H1 (cell line): Measurements from ENCODE around the gene ANKRD31. TPM values are rescaled to one million over a fixed set of nuclear protein-coding genes. Genes with fewer than 3 reads are reported as not detected.

ENCODE experiments used
- ASH2L ChIP-seq: fragments of 200-600, 300-600 bp; sonication (generic); IDR thresholded peaks from one replicate; pipeline ENCODE4 v1.7.1; 2017; ENCODE audit warnings: low read length
- CHD7 ChIP-seq: fragments of 300-600 bp; sonication (generic); IDR thresholded peaks from 2 replicates; pipeline ENCODE4 v1.7.1; 2012; ENCODE audit warnings: low read length, moderate library complexity, mild to moderate bottlenecking, inconsistent platforms; ENCODE audit not compliant: insufficient replicate concordance
- CREB1 ChIP-seq: IDR thresholded peaks from 2 replicates; pipeline ENCODE4 v1.6.1; 2012; ENCODE audit warnings: inconsistent platforms
- CTBP2 ChIP-seq: IDR thresholded peaks from 2 replicates; pipeline ENCODE4 v1.7.0; 2011; ENCODE audit warnings: borderline replicate concordance, mild to moderate bottlenecking, moderate library complexity, mixed read lengths, low read length; ENCODE audit not compliant: insufficient read depth, insufficient read length
- FOSL1 ChIP-seq: IDR thresholded peaks from 2 replicates; pipeline ENCODE4 v1.6.1; 2011; ENCODE audit warnings: mild to moderate bottlenecking, low read depth, low read length, moderate library complexity; ENCODE audit not compliant: insufficient read depth
- GTF2F1 ChIP-seq: IDR thresholded peaks from 2 replicates; pipeline ENCODE4 v1.6.1; 2012; ENCODE audit warnings: low read depth, low read length, improper control_type of control experiment, borderline replicate concordance
- NRF1 ChIP-seq: IDR thresholded peaks from 2 replicates; pipeline ENCODE4 v1.6.1; 2011; ENCODE audit warnings: mild to moderate bottlenecking, low read depth, low read length, improper control_type of control experiment
- RBBP5 ChIP-seq: IDR thresholded peaks from 2 replicates; pipeline ENCODE4 v1.7.1; 2012; ENCODE audit warnings: low read depth, mild to moderate bottlenecking, inconsistent platforms, low read length, moderate library complexity, borderline replicate concordance
- RXRA ChIP-seq: IDR thresholded peaks from 2 replicates; pipeline ENCODE4 v1.6.1; 2011; ENCODE audit warnings: low read depth, mild to moderate bottlenecking, low read length, moderate library complexity; ENCODE audit not compliant: insufficient read depth
- SP2 ChIP-seq: IDR thresholded peaks from 2 replicates; pipeline ENCODE4 v1.6.1; 2012; ENCODE audit warnings: mild to moderate bottlenecking, low read length, inconsistent platforms
- SP4 ChIP-seq: IDR thresholded peaks from 2 replicates; pipeline ENCODE4 v1.6.1; 2012; ENCODE audit warnings: low read length, inconsistent platforms
- TAF7 ChIP-seq: optimal IDR thresholded peaks from 2 replicates; pipeline ENCODE3; 2011; ENCODE audit warnings: low read depth, mild to moderate bottlenecking, inconsistent platforms, low read length, moderate library complexity, borderline replicate concordance
- polyA plus RNA-seq, 7 experiments: library from polyadenylated mRNA; depleted of rRNA in 3 of 7; stranded (reverse) in 5 of 7; unstranded in 2 of 7; fragments of >200 nt in 5 of 7; fragments of 200-250 nt in 2 of 7; gene quantifications; 1 replicate in 5 of 7; 2 replicates in 1 of 7; 4 replicates in 1 of 7; pipeline versions ENCODE4 v1.2.1 to v1.2.3, GENCODE V29; 2011 to 2013; ENCODE audit warnings: missing spikeins in 2 of 7, mixed read lengths in 2 of 7
- total RNA-seq: library from RNA; stranded (reverse); fragmentation: NEBNext Ultra II Directional; extraction: Animal tissue kit (Norgen Biotek cat#: 25700); gene quantifications from 2 replicates; pipeline ENCODE4 v1.2.1, GENCODE V29; 2021

ANKRD31 gene
- total and polyA plus RNA-seq, 2 of the 8 experiments (the other 6 are each of a cell fraction or from before 2014, with no cell fraction given): 0.05 to 0.06 TPM

DNA sequence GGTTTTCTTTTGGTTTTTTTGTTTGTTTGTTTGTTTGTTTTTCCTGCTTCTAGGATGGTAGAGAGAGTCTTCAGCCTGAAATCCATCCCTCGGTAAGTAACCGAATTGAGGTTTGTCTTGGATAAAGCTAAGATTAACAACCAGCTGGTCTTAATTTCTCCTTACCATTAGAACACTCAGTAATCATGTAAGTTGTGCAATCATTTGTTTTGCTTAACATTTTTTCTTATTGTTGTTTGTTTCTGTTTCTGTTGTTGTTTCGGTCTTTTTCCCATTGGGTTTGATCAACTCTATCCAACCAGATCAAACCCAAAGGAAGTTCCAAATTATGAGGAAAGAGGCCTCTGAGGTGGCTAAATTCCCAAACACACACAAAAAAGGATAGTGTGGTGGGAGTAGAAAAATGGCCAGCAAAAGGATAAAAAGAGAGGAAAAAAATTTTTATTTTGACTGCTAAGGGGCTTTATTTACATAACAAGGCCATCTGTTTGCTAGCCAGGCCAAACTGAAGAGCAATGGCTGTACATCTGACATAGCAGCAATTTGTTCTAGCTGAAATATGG, 49.6 kb upstream of the ANKRD31 start (continued):
- TF ChIP-seq CHD7 (no peak), SP2 (no peak), SP4 (no peak), NRF1 (no peak), ASH2L (no peak), FOSL1 (no peak), CTBP2 (no peak), RBBP5 (no peak), CREB1 (no peak), RXRA (no peak), TAF7 (no peak), GTF2F1 (no peak)
